GM10266 (cell line): ENCODE data around the gene ATP5F1A.
"Not testable (repeated sequence)": the region's sequence is repeated elsewhere in the genome, so short reads cannot be mapped to it uniquely, and the experiment has no call there.

ENCODE experiments used
- DNase-seq: peaks from one replicate; pipeline ENCODE4 v3.0.0; 2012; ENCODE audit errors: extremely low spot score
- TF ChIP-seq, protein P1 (sequence below): IDR thresholded peaks from 2 replicates; pipeline ENCODE4 v1.5.1; 2012; ENCODE audit warnings: mild to moderate bottlenecking, low read depth; ENCODE audit not compliant: control insufficient read depth, insufficient read depth; ENCODE audit errors: missing control alignments

The ATP5F1A gene

DNA sequence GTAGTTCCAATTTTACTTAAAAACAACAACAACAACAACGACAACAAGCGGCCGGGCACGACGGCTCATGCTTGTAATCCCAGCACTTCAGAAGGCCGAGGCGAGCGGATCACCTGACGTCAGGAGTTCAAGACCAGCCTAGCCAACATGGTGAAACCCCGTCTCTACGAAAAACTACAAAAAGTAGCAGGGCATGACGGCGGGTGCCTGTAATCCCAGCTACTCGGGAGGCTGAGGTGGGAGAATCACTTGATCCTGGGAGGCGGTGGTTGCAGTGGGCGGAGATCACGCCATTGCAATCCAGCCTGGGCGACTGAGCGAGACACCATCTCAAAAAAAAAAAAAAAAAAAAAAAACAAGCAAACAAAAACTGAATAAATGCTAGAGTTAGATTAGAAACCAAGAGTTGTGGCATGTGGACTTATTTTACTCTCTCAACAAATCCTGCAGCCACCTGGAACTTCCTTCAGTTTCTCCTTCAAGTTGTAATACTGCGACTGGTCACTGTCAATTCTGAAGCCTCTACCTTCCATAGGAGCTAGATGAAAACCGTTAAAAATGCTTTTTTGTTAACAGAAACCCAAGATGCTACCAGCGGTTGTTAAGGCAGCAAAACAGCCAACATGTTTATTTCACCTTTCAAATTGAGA, 1.3 kb downstream of the ATP5F1A start:
- DNase-seq, result peak; percentile 22
- TF ChIP-seq, protein P1, sequence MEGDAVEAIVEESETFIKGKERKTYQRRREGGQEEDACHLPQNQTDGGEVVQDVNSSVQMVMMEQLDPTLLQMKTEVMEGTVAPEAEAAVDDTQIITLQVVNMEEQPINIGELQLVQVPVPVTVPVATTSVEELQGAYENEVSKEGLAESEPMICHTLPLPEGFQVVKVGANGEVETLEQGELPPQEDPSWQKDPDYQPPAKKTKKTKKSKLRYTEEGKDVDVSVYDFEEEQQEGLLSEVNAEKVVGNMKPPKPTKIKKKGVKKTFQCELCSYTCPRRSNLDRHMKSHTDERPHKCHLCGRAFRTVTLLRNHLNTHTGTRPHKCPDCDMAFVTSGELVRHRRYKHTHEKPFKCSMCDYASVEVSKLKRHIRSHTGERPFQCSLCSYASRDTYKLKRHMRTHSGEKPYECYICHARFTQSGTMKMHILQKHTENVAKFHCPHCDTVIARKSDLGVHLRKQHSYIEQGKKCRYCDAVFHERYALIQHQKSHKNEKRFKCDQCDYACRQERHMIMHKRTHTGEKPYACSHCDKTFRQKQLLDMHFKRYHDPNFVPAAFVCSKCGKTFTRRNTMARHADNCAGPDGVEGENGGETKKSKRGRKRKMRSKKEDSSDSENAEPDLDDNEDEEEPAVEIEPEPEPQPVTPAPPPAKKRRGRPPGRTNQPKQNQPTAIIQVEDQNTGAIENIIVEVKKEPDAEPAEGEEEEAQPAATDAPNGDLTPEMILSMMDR, result no peak

DNA sequence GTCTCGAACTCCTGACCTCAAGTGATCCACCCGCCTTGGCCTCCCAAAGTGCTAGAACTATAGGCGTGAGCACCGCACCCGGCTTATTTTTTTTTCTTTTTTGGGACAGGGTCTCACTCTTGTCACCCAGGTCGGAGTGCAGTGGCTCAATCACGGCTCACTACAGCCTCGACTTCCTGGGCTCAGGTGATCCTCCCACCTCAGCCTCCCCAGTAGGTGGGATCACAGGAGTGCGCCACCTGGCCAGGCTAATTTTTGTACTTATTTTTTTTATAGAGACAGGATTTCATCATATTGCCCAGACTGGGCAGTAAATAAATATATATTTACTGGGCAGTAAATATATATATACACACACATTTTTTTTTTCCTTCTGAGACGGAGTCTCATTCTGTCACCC, 2.6 kb downstream of the ATP5F1A start:
- TF ChIP-seq, protein P1, result no peak
- no peak for DNase-seq

DNA sequence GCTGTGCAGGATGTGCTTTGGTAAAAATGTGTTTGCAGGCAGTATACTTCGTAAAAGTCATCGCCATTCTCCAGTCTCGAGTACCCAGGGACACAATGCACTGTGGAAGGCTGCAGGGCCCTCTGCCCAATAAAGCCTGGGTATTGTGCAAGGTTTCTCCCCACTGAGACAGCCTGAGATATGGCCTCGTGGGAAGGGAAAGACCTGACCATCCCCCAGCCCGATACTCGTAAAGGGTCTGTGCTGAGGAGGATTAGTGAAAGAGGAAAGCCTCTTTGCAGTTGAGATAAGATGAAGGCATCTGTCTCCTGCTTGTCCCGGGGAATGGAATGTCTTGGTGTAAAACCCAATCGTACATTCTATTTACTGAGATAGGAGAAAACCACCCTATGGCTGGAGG, 9.6 kb downstream of the ATP5F1A start:
- not testable (repeated sequence) for DNase-seq

DNA sequence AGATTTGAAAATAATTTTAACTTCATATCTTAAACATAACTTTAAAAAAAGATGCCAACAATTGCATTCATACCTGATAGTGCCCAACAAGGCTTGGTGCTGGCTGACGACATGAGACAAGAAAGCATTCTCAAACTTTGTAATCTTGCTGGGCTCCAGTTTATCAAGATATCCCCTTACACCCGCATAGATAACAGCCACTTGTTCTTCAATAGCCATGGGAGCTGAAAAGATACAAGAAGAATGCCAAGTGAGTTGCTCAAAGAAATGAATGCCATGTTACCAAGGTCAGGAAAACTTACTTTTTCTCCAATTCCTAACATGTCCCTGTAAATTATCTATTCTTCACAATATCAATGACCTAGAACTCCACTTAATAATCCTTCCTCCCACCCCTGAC, 13.7 kb downstream of the ATP5F1A start:
- DNase-seq, result no peak
- TF ChIP-seq, protein P1, result no peak

DNA sequence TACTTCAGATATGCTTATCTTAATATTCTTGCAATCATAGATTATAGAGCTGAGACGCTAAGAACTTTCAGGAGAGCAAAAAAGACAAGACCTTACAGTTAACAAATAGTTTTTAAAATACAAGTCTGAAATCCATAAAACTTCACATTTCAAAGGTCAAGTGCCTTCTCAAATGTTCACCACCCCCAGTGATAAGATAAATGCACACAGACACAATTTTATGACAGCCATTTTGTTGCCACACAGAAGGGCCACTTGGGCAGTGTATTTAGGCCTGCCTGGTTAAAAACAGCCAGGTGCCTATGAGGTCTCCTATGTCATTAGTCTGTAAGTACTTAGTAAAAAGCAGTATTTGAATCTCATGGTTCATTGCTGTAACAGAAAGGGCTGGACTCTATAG, 17.9 kb downstream of the ATP5F1A start:
- DNase-seq, result no peak
- TF ChIP-seq, protein P1, result no peak

DNA sequence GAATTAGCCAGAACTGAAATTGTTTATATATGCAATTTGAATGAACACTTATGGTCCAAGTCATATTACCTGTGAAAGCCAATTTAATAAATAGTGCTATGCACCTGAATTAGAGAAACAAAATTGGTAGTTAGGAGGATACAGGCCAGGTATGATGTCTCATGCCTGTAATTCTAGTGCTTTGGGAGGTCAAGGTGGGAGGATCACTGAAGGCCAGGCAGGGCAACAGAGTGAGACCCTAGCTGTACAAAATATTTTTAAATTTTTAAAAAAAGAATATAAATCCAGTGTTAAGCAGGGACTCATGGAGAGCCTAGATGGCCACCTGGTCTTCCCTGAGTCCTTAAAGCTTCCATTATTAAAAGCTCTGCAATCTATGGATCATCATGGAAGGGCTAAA, 18.8 kb downstream of the ATP5F1A start:
- TF ChIP-seq, protein P1, result no peak
- no peak for DNase-seq

DNA sequence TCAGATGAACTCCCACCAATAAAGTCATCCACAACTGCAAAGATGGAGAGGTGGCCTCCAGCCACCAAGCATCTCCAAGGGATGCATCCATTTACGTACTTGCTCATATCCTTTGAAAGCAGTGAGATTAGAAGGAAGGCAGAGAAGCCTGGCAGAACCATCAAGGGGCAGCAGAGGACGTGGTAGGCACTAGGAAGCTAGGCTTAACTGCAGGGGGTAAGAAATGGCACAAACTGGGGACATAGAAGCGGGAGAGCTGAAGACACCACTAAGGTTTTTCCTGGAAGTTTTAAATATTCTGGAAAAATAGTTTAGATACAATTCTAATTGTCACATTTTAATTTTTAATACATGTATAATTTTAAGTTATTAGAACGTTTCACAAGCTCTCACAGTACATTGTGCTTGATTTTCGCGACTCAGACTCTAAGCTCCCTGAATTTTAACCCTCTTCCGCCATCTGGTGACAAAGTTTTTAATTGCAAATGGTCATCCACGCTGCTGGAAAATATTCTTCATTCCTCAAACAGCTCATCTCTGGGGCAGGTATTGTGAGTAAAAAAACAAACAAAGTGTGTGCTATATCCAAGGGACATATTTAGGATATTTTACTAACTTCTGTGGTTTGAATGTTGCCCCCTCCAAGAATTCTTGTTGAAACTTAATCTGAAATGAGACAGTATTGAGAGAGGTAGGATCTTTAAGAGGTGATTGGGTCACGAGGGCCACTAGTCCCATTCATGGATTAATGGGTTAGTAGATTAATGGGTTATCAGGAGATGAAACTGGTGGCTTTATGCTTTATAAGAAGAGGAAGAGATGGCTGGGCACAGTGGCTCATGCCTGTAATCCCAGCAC, 24.4 kb downstream of the ATP5F1A start:
- DNase-seq, result no peak
- TF ChIP-seq, protein P1, result peak; percentile 68
